Umbilical cord (tissue), 2 donors: ENCODE results near the gene NARF. TPM values are rescaled to one million over a fixed set of nuclear protein-coding genes. Genes with fewer than 3 reads are reported as not detected.

Experiments
- DNase-seq: peaks from one replicate; pipeline ENCODE4 v3.0.0-alpha.2; 2015; ENCODE audit warnings: low spot score
- total RNA-seq: library from RNA; depleted of rRNA; stranded (reverse); fragments of >200 nt; gene quantifications from one replicate; pipeline ENCODE4 v1.2.3, GENCODE V29; 2014; ENCODE audit warnings: low replicate concordance; ENCODE audit not compliant: insufficient read depth

Gene NARF
- total RNA-seq, 1 donor from 2014 or later: 39.7 TPM

- no peak for DNase-seq
These were observed 15.9 kb downstream of the NARF start for GRCh38 chr17:82474223-82475010.

GRCh38 chr17:82475458-82475857 is 16.9 kb downstream of the NARF start:
- no peak for DNase-seq

GRCh38 chr17:82477934-82478333 is 19.4 kb downstream of the NARF start:
- DNase-seq: no peak

- no peak for DNase-seq
These were observed 21.1 kb downstream of the NARF start for GRCh38 chr17:82479602-82480001.

GRCh38 chr17:82480318-82480717 is 21.8 kb downstream of the NARF start:
- no peak for DNase-seq

GRCh38 chr17:82483204-82483660 is 24.7 kb downstream of the NARF start:
- DNase-seq: no peak

GRCh38 chr17:82483836-82484235 is 25.3 kb downstream of the NARF start:
- DNase-seq: no peak

- DNase-seq: peak; percentile 59
These were observed 27.9 kb downstream of the NARF start for GRCh38 chr17:82486231-82487094.

- DNase-seq: peak; percentile 74
These were observed 29.4 kb downstream of the NARF start for GRCh38 chr17:82487910-82488309.

GRCh38 chr17:82489117-82489516 is 30.6 kb downstream of the NARF start:
- DNase-seq: peak; percentile 77

- DNase-seq: no peak
These were observed 31.4 kb downstream of the NARF start for GRCh38 chr17:82489851-82490511.

GRCh38 chr17:82490512-82491195 is 32.1 kb downstream of the NARF start:
- no peak for DNase-seq

- no peak for DNase-seq
These were observed 32.6 kb downstream of the NARF start for GRCh38 chr17:82491196-82491530.

GRCh38 chr17:82491533-82491932 is 33.0 kb downstream of the NARF start:
- DNase-seq: no peak

- peak; percentile 55 for DNase-seq
These were observed 34.2 kb downstream of the NARF start for GRCh38 chr17:82492643-82493225.

- no peak for DNase-seq
These were observed 34.8 kb downstream of the NARF start for GRCh38 chr17:82493226-82493781.

GRCh38 chr17:82494236-82495055 is 35.9 kb downstream of the NARF start:
- DNase-seq: peak; percentile 86

GRCh38 chr17:82495844-82496528 is 37.4 kb downstream of the NARF start:
- peak; percentile 50 for DNase-seq
